Tibial nerve (tissue), 4 donors: Measurements from ENCODE around the gene TRPM2. TPM values are rescaled to one million over a fixed set of nuclear protein-coding genes. Genes with fewer than 3 reads are reported as not detected.
A peak's percentile ranks its signal among the peaks of the same experiment; 100 is the strongest.
"Not testable (repeated sequence)": the region's sequence is repeated elsewhere in the genome, so short reads cannot be mapped to it uniquely, and the experiment has no call there.

Source experiments
- DNase-seq, 2 donors: peaks; one replicate each; pipeline ENCODE4 v3.0.0-alpha.2; 2019; ENCODE audit warnings: low spot score in 2 of 2
- H3K27ac ChIP-seq, 4 donors: fragments of 200-600 bp; sonication (generic) in 3 of 4; one replicate each; pipeline ENCODE4 v1.5.1; 2017 to 2019; ENCODE audit warnings: mild to moderate bottlenecking in 1 of 4
- H3K27me3 ChIP-seq, 2 donors: fragments of 200-600 bp; sonication (generic) in 1 of 2; one replicate each; pipeline versions ENCODE4 v1.5.1 to v1.6.0; 2017 to 2019
- H3K36me3 ChIP-seq, 3 donors: fragments of 200-600 bp; sonication (generic); one replicate each; pipeline ENCODE4 v1.5.1; 2018 to 2019
- H3K4me1 ChIP-seq, 4 donors: fragments of 200-600 bp; sonication (generic) in 3 of 4; one replicate each; pipeline ENCODE4 v1.5.1; 2017 to 2019
- H3K4me3 ChIP-seq, 4 donors: fragments of 200-600 bp; sonication (generic) in 3 of 4; one replicate each; pipeline ENCODE4 v1.5.1; 2017 to 2019; ENCODE audit warnings: mild to moderate bottlenecking in 1 of 4, moderate library complexity in 1 of 4
- H3K9me3 ChIP-seq, 4 donors: fragments of 200-600 bp; sonication (generic) in 3 of 4; one replicate each; pipeline ENCODE4 v1.5.1; 2017 to 2019
- CTCF ChIP-seq, 5 experiments: fragments of 200-600 bp in 3 of 5; fragments of 450-650 bp in 2 of 5; sonication (generic) in 3 of 5; IDR thresholded peaks; one replicate each; pipeline ENCODE4 v1.5.1; 2016 to 2019; ENCODE audit warnings: antibody characterized with exemption in 5 of 5, mild to moderate bottlenecking in 3 of 5, moderate library complexity in 2 of 5
- EP300 ChIP-seq, 2 donors: sonication (generic); formaldehyde crosslinking; IDR thresholded peaks; one replicate each; pipeline ENCODE4 v1.6.1; 2017; ENCODE audit warnings: antibody characterized with exemption in 2 of 2, mild to moderate bottlenecking in 1 of 2
- POLR2A ChIP-seq, 2 donors: fragments of 450-650 bp; IDR thresholded peaks; one replicate each; pipeline ENCODE4 v1.6.1; 2017; ENCODE audit warnings: antibody characterized with exemption in 2 of 2, mild to moderate bottlenecking in 2 of 2, moderate library complexity in 2 of 2
- WGBS, 2 donors: methylation state at CpG; one replicate each; pipeline ENCODE4 v1.1.5; 2018; 5-methylcytosine and 5-hydroxymethylcytosine counted together
- total RNA-seq, 4 donors: library from RNA; depleted of rRNA; stranded (reverse); fragments of >200 nt; gene quantifications; one replicate each; pipeline ENCODE4 v1.1.0, GENCODE V29; 2016

Gene TRPM2
- total RNA-seq, 4 donors from 2014 or later: 4.9 to 10.3 (median 7.8) TPM

- Histone ChIP-seq H3K9me3 (peaks cover 0 to 16% (median 0%) of the 10 kb centered on the region in 4 donors), H3K27me3 (no peaks in the 10 kb centered on the region), H3K4me1 (no peaks in the 10 kb centered on the region), H3K27ac (no peak overlapping the region), H3K36me3 (no peaks in the 10 kb centered on the region), H3K4me3 (no peak overlapping the region)
- 90 to 92% methylated on average over 8 of the region's 8 CpGs for WGBS, 2 donors
- TF ChIP-seq EP300 (IDR thresholded peaks at IDR 0.05) (no peak), CTCF (IDR thresholded peaks at IDR 0.05) (no peak), POLR2A (IDR thresholded peaks at IDR 0.05) (no peak)
- no peak for DNase-seq
These were observed 6.0 kb downstream of the TRPM2 start for GRCh38 chr21:44359396-44359795.

- no peaks in the 10 kb centered on the region for H3K4me1 ChIP-seq
- WGBS, 2 donors: 52 to 62% methylated on average over 8 of the region's 8 CpGs
- peaks cover 0 to 23% (median 0%) of the 10 kb centered on the region in 4 donors for H3K9me3 ChIP-seq
- peak in 1 of 5 experiments; percentile 14 for TF ChIP-seq CTCF (IDR thresholded peaks at IDR 0.05)
- no peak for TF ChIP-seq EP300 (IDR thresholded peaks at IDR 0.05)
- no peak for TF ChIP-seq POLR2A (IDR thresholded peaks at IDR 0.05)
- no peak for DNase-seq
- no peaks in the 10 kb centered on the region for H3K27me3 ChIP-seq
- no peak overlapping the region for H3K27ac ChIP-seq
- H3K4me3 ChIP-seq: no peak overlapping the region
- no peaks in the 10 kb centered on the region for H3K36me3 ChIP-seq
These were observed 6.7 kb downstream of the TRPM2 start for GRCh38 chr21:44360159-44360558.

GRCh38 chr21:44361903-44362302, 8.5 kb downstream of the TRPM2 start:
- H3K4me3 ChIP-seq, H3K36me3 ChIP-seq, H3K27me3 ChIP-seq, H3K27ac ChIP-seq, H3K4me1 ChIP-seq, DNase-seq: not testable (repeated sequence)
- WGBS, 2 donors: 90 to 92% methylated on average over 5 of the region's 5 CpGs
- peaks cover 0 to 26% (median 0%) of the 10 kb centered on the region in 4 donors for H3K9me3 ChIP-seq

GRCh38 chr21:44363278-44363677, 9.9 kb downstream of the TRPM2 start:
- Histone ChIP-seq H3K4me3 (no peak overlapping the region), H3K9me3 (peaks cover 0 to 26% (median 0%) of the 10 kb centered on the region in 4 donors), H3K27ac (no peak overlapping the region), H3K27me3 (peaks cover 0 to 3% of the 10 kb centered on the region in 2 donors), H3K36me3 (no peaks in the 10 kb centered on the region), H3K4me1 (no peaks in the 10 kb centered on the region)
- DNase-seq: no peak
- TF ChIP-seq POLR2A (IDR thresholded peaks at IDR 0.05) (no peak), CTCF (IDR thresholded peaks at IDR 0.05) (no peak), EP300 (IDR thresholded peaks at IDR 0.05) (no peak)
- 93 to 98% methylated on average over 1 of the region's 1 CpG for WGBS, 2 donors

- 77 to 78% methylated on average over 22 of the region's 22 CpGs for WGBS, 2 donors
- DNase-seq: peak in 1 of 2 donors; percentile 7
These were observed 11.0 kb downstream of the TRPM2 start for GRCh38 chr21:44364151-44365053.

More at GRCh38 chr21:44364151-44365053, 11.0 kb downstream of the TRPM2 start:
- peaks cover 0 to 14% of the 10 kb centered on the region in 2 donors for H3K27me3 ChIP-seq
- H3K27ac ChIP-seq: no peak overlapping the region
- H3K4me1 ChIP-seq: no peaks in the 10 kb centered on the region
- no peak for TF ChIP-seq CTCF (IDR thresholded peaks at IDR 0.05)
- TF ChIP-seq POLR2A (IDR thresholded peaks at IDR 0.05): no peak
- no peak for TF ChIP-seq EP300 (IDR thresholded peaks at IDR 0.05)
- H3K36me3 ChIP-seq: no peaks in the 10 kb centered on the region
- H3K4me3 ChIP-seq: no peak overlapping the region
- H3K9me3 ChIP-seq: peaks cover 0 to 26% (median 0%) of the 10 kb centered on the region in 4 donors
